Effector CD8-positive, alpha-beta T cell (primary cell): Measurements from ENCODE around the gene KRTAP4-8.
"Not testable (repeated sequence)": the region's sequence is repeated elsewhere in the genome, so short reads cannot be mapped to it uniquely, and the experiment has no call there.

Experiments
- DNase-seq: peaks from one replicate; lab custom pipeline; 2025; lab: John Stamatoyannopoulos, UW

The KRTAP4-8 gene

DNA sequence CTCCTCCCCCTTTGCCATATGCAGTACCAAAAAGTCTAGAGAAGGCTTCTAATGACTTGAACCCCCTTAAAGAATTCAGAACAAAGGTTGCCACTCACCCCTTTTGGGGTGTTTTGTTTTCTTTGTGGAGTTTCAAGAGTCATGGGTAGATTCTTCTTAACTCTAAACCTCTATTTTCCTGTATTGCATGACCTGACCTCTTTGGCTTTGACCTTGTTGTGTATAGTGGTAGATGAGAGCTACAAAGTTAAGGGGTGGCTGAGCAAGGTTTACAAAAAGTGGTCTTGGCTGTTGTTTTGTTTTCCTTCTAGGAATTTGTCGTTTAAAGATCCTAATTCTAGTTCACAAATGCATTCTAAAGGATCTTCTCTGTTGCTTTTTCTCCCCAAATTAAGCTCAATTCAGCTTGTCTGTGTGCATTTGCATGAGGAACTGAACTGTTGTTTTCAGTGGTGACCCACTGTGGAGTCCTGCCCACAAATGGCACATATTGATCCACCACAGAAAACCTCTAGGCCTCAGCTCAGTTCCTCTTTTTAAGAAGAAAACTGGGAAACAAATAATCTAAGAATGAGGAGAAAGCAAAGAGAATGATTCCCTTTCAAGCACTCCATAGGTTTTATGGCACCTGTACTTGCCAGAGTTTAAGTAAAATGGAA is 10.9 kb upstream of the KRTAP4-8 start:
- not testable (repeated sequence) for DNase-seq

DNA sequence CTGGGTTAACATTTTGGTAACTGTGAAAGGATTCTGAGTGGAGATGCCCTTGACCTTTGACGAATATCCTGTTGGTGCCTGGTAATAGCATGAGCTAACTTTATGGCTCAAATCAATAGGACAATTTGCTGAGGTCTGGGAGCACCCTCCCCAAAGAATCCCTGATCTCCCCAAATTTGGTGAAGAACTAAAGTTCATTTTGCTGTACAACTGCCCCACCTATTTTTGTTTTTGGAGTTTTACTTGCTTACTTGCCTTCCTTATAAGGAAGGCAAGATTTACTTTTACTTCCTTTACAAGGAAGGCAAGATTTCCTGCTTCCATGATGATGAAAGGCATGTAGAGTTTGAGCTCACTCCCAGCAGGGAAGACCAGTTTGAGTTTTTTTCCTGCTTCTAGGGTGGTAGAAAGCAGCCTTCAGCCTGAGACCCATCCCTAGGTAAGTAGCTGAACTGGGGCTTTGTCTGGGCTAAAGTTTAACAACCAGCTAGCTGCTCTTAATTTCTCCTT is 10.1 kb upstream of the KRTAP4-8 start:
- no peak for DNase-seq

GRCh38 chr17:41105347-41105746 is 7.4 kb upstream of the KRTAP4-8 start, which contains the start of gene KRTAP4-9:
Gene KRTAP4-9, plus strand, starts transcription at chr17:41105389. Its CDS starts 0 bp downstream, at chr17:41105389.
- not testable (repeated sequence) for DNase-seq

GRCh38 chr17:41104386-41105038 is 6.6 kb upstream of the KRTAP4-8 start:
- not testable (repeated sequence) for DNase-seq

DNA sequence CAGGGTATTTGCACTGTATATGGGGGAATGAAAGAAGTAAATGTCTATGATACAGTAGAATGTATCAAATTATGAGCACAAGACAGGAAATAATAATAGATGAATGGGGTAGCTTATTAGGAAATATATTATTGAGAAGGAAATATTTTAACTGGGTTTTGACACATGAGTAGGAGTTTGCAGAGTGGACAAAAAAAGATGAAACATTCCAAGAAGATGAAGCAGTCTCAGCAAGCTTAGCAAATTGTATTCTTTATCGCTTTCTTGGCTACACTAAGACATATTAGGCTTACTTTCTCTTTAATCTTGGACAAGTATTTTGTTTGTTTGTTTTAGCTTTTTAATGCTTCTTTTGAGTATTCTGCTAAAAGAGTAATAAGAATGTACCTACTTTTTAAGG is 6.0 kb upstream of the KRTAP4-8 start:
- DNase-seq = no peak

GRCh38 chr17:41101586-41102259 is 3.8 kb upstream of the KRTAP4-8 start, which contains the start of gene KRTAP4-16:
Gene KRTAP4-16, minus strand, starts transcription at chr17:41102209. Its CDS starts 0 bp downstream, at chr17:41102209.
- DNase-seq = no peak

- DNase-seq = not testable (repeated sequence)
Observed at GRCh38 chr17:41099682-41100480, 1.9 kb upstream of the KRTAP4-8 start.

GRCh38 chr17:41098481-41098880 is 539 bp upstream of the KRTAP4-8 start:
- no peak for DNase-seq

DNA sequence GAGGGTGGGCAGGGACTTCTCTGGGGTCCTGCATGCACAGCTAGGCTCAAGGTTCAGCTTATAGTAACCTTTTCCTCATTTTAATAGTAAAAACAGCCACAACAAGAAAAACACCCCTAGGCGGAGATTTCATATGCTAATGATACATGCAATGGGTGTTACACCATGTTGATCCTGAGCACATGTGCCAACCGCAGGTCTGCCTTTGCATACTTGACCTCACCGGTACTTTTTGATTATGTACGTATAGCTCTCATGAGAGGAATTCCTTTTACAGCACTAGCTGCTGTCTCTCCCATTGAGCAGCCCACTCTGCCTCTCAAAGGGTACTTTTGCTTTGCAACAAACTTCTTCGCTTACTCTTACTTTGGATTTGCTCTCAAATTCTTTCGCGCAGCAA is 1.9 kb downstream of the KRTAP4-8 start:
- no peak for DNase-seq

GRCh38 chr17:41088760-41089352 is 9.1 kb downstream of the KRTAP4-8 start:
- DNase-seq = not testable (repeated sequence)

DNA sequence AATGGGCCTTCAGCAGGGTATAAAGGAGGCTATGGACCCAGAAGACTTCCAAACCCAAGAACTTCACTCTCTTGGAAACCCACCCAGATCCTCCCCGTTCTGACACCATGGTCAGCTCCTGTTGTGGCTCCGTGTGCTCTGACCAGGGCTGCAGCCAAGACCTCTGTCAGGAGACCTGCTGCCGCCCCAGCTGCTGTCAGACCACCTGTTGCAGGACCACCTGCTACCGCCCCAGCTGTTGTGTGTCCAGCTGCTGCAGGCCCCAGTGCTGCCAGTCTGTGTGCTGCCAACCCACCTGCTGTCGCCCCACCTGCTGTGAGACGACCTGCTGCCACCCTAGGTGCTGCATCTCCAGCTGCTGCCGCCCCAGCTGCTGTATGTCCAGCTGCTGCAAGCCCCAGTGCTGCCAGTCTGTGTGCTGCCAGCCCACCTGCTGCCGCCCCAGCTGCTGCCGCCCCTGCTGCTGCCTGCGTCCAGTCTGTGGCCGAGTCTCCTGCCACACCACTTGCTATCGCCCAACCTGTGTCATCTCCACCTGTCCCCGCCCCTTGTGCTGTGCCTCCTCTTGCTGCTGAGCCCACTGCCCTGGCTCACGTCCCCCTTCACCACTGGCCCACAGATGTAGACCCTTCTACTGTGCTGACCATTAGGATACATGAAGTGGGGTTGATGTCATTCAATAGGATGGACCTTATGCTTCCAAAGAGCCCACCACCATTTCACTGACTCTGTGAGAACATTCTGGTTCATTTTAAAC is 13.7 kb downstream of the KRTAP4-8 start, which contains the start of gene KRTAP4-7:
KRTAP4-7 (plus strand) TSS at position 51 of the 757 bp plus-strand sequence; CDS start at position 108, 57 bp downstream.
- DNase-seq = not testable (repeated sequence)

- DNase-seq = not testable (repeated sequence)
Observed at GRCh38 chr17:41083427-41083826, 14.5 kb downstream of the KRTAP4-8 start.

GRCh38 chr17:41082626-41083025 is 15.3 kb downstream of the KRTAP4-8 start:
- DNase-seq = no peak

- no peak for DNase-seq
Observed at GRCh38 chr17:41076788-41077187, 21.2 kb downstream of the KRTAP4-8 start.

DNA sequence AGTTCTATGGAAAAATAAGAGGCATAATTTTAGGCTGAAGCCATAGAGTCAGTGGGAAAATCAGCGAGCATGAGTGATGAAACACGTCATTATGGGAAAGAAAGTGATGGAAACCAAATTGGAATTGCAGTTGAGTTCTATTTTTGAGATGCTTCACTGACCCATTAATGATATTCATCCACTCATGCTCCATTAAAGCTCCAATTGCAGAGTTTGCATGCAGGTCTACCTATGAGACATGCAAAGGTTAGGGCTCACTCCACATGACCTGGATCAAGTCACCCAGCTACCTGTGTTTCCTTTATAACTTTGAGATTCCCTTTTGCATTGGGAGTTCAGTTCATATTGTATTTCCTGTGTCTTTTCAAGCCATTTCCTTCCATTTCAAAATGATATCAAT is 24.3 kb downstream of the KRTAP4-8 start:
- no peak for DNase-seq

DNA sequence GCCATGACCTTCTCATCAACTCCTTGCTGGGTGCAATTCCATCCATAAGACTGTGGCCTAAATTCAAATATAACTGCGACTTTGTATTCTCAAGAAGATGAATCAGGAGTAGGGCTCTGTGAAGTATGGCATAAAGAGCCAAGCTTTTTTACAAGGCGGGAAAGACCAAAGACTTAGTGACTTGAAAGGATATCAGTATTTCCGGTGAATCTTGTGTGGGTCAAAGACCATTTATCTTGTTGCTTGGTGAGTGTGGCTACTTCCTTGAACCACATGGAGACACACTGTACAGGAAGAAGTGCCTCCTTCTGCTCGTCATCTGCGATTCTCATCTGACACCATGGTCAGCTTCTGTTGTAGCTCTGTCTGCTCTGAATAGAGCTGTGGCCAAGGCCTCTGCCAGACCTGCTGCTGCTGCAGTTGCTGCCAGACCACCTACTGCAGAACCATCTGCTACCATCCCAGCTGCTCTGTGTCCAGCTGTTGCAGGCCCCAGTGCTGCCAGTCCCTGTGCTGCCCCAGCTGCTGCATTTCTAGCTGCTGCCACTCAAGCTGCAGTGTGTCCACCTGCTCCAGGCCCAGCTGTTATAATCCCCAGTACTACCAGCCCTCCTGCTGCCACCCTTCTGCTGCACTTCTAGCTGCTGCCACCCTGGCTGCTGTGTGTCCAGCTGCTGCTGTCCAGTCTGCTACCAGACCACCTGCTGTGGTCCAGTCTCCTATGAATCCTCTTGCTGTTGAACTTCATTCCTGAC is 26.2 kb downstream of the KRTAP4-8 start:
- no peak for DNase-seq

DNA sequence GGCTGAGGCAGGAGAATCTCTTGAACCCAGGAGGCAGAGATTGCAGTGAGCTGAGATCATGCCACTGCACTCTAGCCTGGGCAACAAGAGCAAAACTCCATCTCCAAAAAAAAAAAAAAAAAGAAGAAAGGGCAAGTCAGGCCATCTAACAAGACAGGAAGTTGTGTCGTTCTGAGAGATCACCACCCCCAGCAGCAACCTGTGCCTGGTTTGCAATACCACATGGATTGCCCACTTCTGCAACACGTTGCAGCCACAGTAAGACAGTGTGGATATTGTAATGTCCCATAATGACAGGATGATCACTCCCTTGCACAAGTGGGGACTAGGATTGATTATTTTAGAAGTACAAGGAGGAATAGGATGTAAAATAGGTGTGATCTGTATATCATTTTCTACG is 28.9 kb downstream of the KRTAP4-8 start:
- DNase-seq = no peak

- no peak for DNase-seq
Observed at GRCh38 chr17:41067281-41067680, 30.7 kb downstream of the KRTAP4-8 start.

- no peak for DNase-seq
Observed at GRCh38 chr17:41065829-41066624, 31.9 kb downstream of the KRTAP4-8 start, which contains the start of gene KRTAP2-4. Gene KRTAP2-4, minus strand, starts transcription at chr17:41065879. Its CDS starts 34 bp downstream, at chr17:41065845.
